Adipose tissue (tissue), 3 donors: ENCODE measurements around the gene ERI3. TPM values are rescaled to one million over a fixed set of nuclear protein-coding genes. Genes with fewer than 3 reads are reported as not detected.

Source experiments
- H3K27ac ChIP-seq: one replicate; pipeline ENCODE4 v1.5.1; 2013; ENCODE audit warnings: low read depth, low read length
- WGBS, 3 donors: extraction: QIAGEN DNeasy Blood & Tissue Kit; methylation state at CpG; one replicate each; pipeline ENCODE4 v1.1.7; 2013; 5-methylcytosine and 5-hydroxymethylcytosine counted together
- polyA plus RNA-seq, 3 donors: library from polyadenylated mRNA; stranded (reverse); fragments of 200-250 nt; gene quantifications; one replicate each; pipeline ENCODE4 v1.2.3, GENCODE V29; 2013
- donor health status: healthy with polysubstance abuse.
- donor health status: Bipolar disorder and iron deficiency.
- donor health status: healthy.

ERI3 gene
- polyA plus RNA-seq, 3 donors = 23.1 to 36.3 (median 33.3) TPM

DNA sequence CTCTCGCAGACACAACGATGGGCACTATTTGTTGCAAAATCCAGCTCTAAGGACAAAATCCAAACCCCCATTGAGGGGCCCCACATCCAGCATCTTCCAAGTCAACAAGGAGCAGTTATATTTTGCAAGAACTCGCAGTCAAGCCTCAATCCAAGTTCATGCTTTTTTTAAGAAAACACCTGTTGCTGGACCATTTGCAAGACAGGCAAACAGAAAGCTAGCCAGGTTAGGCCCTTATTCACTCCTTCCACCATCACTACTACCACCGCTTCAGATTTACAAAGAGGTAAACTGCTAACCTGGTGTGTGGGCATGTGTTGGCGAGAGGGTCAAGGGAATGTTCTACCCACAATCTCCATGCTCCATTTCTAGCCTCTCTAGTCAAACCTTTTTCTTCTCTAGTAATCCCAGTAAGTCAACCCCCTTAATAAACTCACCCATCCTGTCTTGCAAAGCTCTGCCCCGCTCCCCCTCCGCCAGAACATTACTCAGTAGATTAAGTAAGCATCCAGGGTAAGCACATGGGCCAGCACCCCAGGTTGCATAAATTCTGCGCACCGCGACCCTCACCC lies 703 bp downstream of the ERI3 start:
- H3K27ac ChIP-seq = no peak overlapping the region
- 31 to 44% (median 40%) methylated on average over 10 of the region's 10 CpGs for WGBS, 3 donors

- WGBS, 3 donors = 29 to 67% (median 50%) methylated on average over 1 of the region's 1 CpG
- H3K27ac ChIP-seq = no peak overlapping the region
Measured at GRCh38 chr1:44353604-44354003, 1.5 kb downstream of the ERI3 start.

DNA sequence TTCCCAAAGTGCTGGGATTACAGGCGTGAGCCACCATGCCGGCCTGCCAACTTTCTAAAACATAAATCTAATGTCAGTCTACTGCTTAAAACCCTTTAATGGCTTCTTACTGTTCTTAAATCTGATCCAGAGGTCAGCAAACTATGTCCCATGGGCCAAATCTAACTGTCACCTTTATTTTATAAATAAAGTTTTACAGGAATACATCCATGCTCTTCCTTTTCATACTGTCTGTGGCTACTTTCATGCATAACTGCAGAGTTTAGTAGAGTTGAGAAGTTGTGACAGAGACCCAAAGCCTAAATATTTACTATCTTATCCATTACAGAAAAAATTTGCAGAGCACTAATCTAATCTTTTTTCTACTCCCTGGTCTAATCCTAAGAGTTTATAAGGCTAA lies 3.8 kb downstream of the ERI3 start:
- 92 to 99% (median 98%) methylated on average over 2 of the region's 2 CpGs for WGBS, 3 donors

DNA sequence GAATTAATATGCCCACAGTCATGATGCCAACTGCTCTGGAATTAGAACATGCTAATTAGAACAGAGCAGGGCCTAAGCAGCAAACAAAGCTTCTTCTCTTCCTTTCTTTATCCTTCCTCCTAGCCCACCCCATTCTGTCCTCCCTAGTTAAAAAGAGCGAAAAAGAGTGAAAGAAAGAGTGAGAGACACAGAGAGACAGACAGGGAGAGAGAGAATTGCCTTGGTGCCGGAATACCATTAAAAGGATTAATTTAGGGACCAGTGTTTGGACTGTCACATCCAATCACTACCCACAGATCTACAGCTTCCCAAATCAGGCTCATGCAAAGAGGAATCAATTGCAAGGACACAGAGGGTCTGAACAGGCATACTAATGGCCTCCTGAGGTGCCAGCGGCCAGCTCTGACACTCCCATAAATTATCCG lies 7.0 kb downstream of the ERI3 start:
- 88 to 96% (median 91%) methylated on average over 4 of the region's 4 CpGs for WGBS, 3 donors
- no peak overlapping the region for H3K27ac ChIP-seq

More for the DNA sequence above, 3.8 kb downstream of the ERI3 start:
- H3K27ac ChIP-seq = no peak overlapping the region

- H3K27ac ChIP-seq = no peak overlapping the region
Measured at GRCh38 chr1:44347280-44347679, 7.8 kb downstream of the ERI3 start.

GRCh38 chr1:44346878-44347277 lies 8.2 kb downstream of the ERI3 start:
- 91 to 93% (median 93%) methylated on average over 6 of the region's 6 CpGs for WGBS, 3 donors
- H3K27ac ChIP-seq = no peak overlapping the region

More at GRCh38 chr1:44347280-44347679, 7.8 kb downstream of the ERI3 start:
- WGBS, 3 donors = 52 to 68% (median 61%) methylated on average over 4 of the region's 4 CpGs

GRCh38 chr1:44346184-44346583 lies 8.9 kb downstream of the ERI3 start:
- 55 to 88% (median 79%) methylated on average over 2 of the region's 2 CpGs for WGBS, 3 donors
- H3K27ac ChIP-seq = no peak overlapping the region

DNA sequence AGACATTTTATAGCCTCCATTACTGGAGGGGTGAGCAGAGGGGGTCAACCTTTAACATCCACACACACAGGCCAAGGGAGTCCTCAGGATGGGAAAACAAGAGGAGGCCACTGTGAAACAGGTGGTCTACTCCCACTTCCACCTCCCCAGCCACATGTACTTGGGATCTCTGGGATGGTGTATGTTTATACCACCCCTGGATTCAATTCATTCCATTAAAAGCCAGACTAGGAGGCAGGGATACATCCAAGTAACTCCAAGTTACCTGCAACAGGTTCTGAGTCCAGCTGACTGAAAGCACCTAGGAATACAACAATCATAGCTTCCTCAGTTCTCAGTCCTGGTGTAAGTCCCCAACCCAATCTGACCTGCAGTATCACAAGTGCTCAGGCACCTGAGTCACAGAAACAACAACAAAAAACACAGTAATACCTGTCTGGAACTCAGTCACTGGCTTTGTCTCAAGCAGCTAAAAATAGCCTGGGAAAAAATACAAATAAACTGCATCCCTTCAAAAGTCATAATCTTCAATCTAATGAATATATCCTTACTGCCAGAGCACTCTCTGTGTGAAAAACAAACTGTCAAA lies 9.8 kb downstream of the ERI3 start:
- H3K27ac ChIP-seq = no peak overlapping the region

- WGBS, 3 donors = 76 to 88% (median 85%) methylated on average over 4 of the region's 4 CpGs
- no peak overlapping the region for H3K27ac ChIP-seq
Measured at GRCh38 chr1:44339731-44340130, 15.3 kb downstream of the ERI3 start.

- no peak overlapping the region for H3K27ac ChIP-seq
- 96 to 98% (median 98%) methylated on average over 2 of the region's 2 CpGs for WGBS, 3 donors
Measured at GRCh38 chr1:44338136-44338535, 16.9 kb downstream of the ERI3 start.

GRCh38 chr1:44336668-44337067 lies 18.4 kb downstream of the ERI3 start:
- no peak overlapping the region for H3K27ac ChIP-seq
- WGBS, 3 donors = 71 to 85% (median 81%) methylated on average over 3 of the region's 3 CpGs

GRCh38 chr1:44334968-44335367 lies 20.1 kb downstream of the ERI3 start:
- H3K27ac ChIP-seq = no peak overlapping the region
- WGBS, 3 donors = 94 to 99% (median 96%) methylated on average over 3 of the region's 3 CpGs

DNA sequence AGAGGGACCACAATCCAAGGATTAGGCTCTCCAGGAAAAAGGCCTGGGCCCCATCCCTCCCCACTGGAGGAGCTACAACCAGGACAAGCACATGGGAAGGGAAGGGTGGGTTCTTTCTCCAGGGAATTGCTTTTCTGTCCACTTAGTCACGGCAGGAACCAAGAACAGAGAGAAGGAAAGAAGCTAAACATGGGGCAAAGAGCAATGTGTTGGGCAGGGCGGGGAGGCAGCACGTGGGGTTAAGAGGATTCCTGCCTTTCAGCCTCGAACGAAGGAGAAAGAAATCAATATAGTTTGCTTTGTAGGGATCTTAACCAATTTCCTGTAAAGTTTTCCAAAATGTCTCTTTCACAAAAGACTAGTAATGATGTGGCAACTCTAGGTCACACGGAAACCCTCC lies 21.7 kb downstream of the ERI3 start:
- 69 to 72% (median 71%) methylated on average over 6 of the region's 6 CpGs for WGBS, 3 donors
- H3K27ac ChIP-seq = no peak overlapping the region

- WGBS, 3 donors = 98 to 99% (median 98%) methylated on average over 9 of the region's 9 CpGs
- no peak overlapping the region for H3K27ac ChIP-seq
Measured at GRCh38 chr1:44332505-44332904, 22.6 kb downstream of the ERI3 start.

- WGBS, 3 donors = 94 to 97% (median 96%) methylated on average over 2 of the region's 2 CpGs
- H3K27ac ChIP-seq = no peak overlapping the region
Measured at GRCh38 chr1:44330935-44331334, 24.1 kb downstream of the ERI3 start.

DNA sequence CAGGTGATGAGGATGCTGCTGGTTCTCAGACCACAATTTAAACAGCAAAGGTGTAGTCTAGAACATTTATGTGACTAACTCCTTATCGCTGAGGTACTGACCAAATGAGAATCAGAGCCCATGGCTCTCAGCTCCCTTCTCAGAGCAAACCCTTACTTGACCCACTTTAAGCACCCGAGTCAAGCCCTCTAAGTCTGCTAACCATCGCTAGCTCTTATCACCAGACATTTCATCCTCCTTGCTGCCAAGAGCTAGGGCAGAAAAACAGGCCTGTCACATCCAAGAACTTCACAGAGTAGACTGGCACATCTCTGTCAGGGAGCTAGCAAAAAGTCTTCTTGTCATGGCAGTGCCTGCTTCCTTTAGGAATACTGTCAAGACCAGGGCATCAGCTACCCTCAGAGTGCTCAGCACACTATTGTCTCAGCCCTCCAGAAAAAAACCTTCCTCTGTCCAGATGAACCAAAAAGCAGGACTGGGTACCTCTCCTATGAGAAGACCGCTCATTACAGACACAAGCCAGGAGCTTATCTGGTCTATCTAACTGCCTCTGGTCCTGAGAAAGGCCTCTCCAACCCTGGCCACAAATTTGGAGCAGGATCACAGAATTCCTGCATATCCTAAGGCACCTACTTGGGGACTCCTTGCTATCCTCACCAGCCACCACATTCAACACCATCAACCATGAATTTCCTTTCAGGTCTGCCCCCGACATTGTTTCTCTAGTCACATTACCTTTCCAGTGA lies 26.2 kb downstream of the ERI3 start:
- WGBS, 3 donors = 85 to 91% (median 86%) methylated on average over 5 of the region's 5 CpGs
- H3K27ac ChIP-seq = no peak overlapping the region

- no peak overlapping the region for H3K27ac ChIP-seq
- WGBS, 3 donors = 37 to 79% (median 75%) methylated on average over 8 of the region's 8 CpGs
Measured at GRCh38 chr1:44327679-44328491, 27.2 kb downstream of the ERI3 start.

DNA sequence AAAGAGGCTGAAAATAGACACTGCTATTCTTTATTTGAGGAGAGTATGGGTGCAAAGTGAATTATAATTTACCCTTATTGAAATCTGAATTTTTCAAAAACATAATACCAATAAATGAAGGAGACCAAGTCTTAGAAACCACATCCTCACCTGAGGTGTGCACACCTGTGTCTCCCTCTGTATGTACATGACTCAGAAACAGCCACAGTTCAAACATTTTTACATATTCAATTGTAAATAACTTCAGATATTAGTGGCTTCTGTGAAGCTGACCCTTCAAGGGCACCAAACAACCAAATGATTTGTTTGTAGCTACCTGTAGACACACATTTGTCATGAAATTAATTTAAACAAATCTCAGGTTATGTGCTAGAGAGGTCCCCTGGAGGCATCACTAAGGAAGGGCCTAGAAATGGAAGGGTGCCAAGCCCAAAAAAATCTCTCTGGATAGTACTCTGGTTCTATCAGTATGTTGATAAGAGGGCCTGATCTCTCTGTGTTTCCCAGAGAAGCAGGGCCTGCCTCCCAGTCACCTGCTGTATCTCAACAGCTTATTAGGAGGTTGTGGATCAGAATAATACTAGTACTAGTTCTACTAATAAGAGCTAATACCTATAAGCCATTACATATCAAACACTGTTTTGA lies 28.1 kb downstream of the ERI3 start:
- no peak overlapping the region for H3K27ac ChIP-seq
